GM18861 (cell line): ENCODE results near the gene SETSIP.
"Not testable (repeated sequence)": the region's sequence is repeated elsewhere in the genome, so short reads cannot be mapped to it uniquely, and the experiment has no call there.

ENCODE experiments used
- ATAC-seq: cut with Tn5 transposase; IDR thresholded peaks from one replicate; pipeline ENCODE4 v1.9.1; 2021; ENCODE audit not compliant: unreplicated experiment

SETSIP gene

GRCh38 chr1:92065042-92065441, 10.2 kb downstream of the SETSIP start:
- ATAC-seq = no peak

- no peak for ATAC-seq
These were observed 23.3 kb downstream of the SETSIP start for GRCh38 chr1:92051948-92052347.

GRCh38 chr1:92045766-92046495, 29.3 kb downstream of the SETSIP start:
- ATAC-seq = no peak

GRCh38 chr1:92043621-92044020, 31.6 kb downstream of the SETSIP start:
- no peak for ATAC-seq

GRCh38 chr1:92040971-92041370, 34.2 kb downstream of the SETSIP start:
- ATAC-seq = no peak

- no peak for ATAC-seq
These were observed 36.4 kb downstream of the SETSIP start for GRCh38 chr1:92038695-92039346.

GRCh38 chr1:92037400-92037799, 37.8 kb downstream of the SETSIP start:
- no peak for ATAC-seq

GRCh38 chr1:92031281-92032110, 43.7 kb downstream of the SETSIP start:
- ATAC-seq = no peak

GRCh38 chr1:92030656-92031107, 44.5 kb downstream of the SETSIP start:
- no peak for ATAC-seq

GRCh38 chr1:92029241-92029922, 45.8 kb downstream of the SETSIP start:
- ATAC-seq = no peak

GRCh38 chr1:92026806-92027205, 48.4 kb downstream of the SETSIP start:
- no peak for ATAC-seq

- not testable (repeated sequence) for ATAC-seq
These were observed 49.2 kb downstream of the SETSIP start for GRCh38 chr1:92026042-92026441.
